Panc1 (cell line): Measurements from ENCODE around the gene TXNRD1.

Experiments
- POLR2AphosphoS5 ChIP-seq: IDR thresholded peaks from 2 replicates; pipeline ENCODE4 v1.6.1; 2012; ENCODE audit warnings: mild to moderate bottlenecking, low read depth, low read length, moderate library complexity
- REST ChIP-seq, 2 experiments: IDR thresholded peaks; 2 replicates each; pipeline ENCODE4 v1.6.1; 2011 to 2012; ENCODE audit warnings: low read depth in 2 of 2, control low read depth in 1 of 2, low read length in 1 of 2, mild to moderate bottlenecking in 1 of 2, moderate library complexity in 1 of 2; ENCODE audit not compliant: insufficient read depth in 1 of 2
- SIN3A ChIP-seq: IDR thresholded peaks from 2 replicates; pipeline ENCODE4 v1.6.1; 2012; ENCODE audit warnings: low read depth, mild to moderate bottlenecking, low read length, moderate library complexity, borderline replicate concordance; ENCODE audit not compliant: insufficient read depth
- TCF7L2 ChIP-seq: IDR thresholded peaks from 2 replicates; pipeline ENCODE4 v1.6.1; 2011; ENCODE audit warnings: mild to moderate bottlenecking, low read depth, low read length, inconsistent platforms
- TF ChIP-seq, protein P1 (sequence below): fragments of 450-650 bp; IDR thresholded peaks from 2 replicates; pipeline ENCODE4 v1.5.1; 2017; ENCODE audit warnings: mild to moderate bottlenecking

DNA sequence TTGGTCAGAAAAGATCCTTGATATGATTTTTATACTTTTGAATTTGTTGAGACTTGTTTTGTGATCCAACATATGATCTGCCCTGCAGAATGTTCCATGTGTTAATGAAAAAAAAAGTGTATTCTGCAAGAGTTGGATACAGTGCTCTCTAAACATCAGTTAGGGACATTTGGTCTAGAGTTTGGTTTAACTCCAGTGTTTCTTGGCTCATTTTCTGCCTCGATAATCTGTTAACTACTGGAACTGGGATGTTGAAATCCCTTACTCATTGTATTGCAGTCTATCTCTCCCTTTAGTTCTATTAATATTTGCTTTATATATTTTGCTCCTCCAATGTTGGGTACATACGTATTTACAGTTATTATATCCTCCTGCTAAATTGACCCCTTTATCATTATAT is 18.3 kb upstream of the TXNRD1 start:
- TF ChIP-seq, protein P1, sequence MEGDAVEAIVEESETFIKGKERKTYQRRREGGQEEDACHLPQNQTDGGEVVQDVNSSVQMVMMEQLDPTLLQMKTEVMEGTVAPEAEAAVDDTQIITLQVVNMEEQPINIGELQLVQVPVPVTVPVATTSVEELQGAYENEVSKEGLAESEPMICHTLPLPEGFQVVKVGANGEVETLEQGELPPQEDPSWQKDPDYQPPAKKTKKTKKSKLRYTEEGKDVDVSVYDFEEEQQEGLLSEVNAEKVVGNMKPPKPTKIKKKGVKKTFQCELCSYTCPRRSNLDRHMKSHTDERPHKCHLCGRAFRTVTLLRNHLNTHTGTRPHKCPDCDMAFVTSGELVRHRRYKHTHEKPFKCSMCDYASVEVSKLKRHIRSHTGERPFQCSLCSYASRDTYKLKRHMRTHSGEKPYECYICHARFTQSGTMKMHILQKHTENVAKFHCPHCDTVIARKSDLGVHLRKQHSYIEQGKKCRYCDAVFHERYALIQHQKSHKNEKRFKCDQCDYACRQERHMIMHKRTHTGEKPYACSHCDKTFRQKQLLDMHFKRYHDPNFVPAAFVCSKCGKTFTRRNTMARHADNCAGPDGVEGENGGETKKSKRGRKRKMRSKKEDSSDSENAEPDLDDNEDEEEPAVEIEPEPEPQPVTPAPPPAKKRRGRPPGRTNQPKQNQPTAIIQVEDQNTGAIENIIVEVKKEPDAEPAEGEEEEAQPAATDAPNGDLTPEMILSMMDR: no peak
- no peak for TF ChIP-seq REST (IDR thresholded peaks at IDR 0.05; ENCODE audit: insufficient read depth in 1 of 2, low read depth in 2 of 2, low read length in 1 of 2)
- TF ChIP-seq POLR2AphosphoS5: no peak
- TF ChIP-seq TCF7L2: no peak
- no peak for TF ChIP-seq SIN3A
